ENCODE results near the gene CCDC86.
"Not testable (repeated sequence)": the region's sequence is repeated elsewhere in the genome, so short reads cannot be mapped to it uniquely, and the experiment has no call there.

CCDC86 gene, protein sequence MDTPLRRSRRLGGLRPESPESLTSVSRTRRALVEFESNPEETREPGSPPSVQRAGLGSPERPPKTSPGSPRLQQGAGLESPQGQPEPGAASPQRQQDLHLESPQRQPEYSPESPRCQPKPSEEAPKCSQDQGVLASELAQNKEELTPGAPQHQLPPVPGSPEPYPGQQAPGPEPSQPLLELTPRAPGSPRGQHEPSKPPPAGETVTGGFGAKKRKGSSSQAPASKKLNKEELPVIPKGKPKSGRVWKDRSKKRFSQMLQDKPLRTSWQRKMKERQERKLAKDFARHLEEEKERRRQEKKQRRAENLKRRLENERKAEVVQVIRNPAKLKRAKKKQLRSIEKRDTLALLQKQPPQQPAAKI

DNA sequence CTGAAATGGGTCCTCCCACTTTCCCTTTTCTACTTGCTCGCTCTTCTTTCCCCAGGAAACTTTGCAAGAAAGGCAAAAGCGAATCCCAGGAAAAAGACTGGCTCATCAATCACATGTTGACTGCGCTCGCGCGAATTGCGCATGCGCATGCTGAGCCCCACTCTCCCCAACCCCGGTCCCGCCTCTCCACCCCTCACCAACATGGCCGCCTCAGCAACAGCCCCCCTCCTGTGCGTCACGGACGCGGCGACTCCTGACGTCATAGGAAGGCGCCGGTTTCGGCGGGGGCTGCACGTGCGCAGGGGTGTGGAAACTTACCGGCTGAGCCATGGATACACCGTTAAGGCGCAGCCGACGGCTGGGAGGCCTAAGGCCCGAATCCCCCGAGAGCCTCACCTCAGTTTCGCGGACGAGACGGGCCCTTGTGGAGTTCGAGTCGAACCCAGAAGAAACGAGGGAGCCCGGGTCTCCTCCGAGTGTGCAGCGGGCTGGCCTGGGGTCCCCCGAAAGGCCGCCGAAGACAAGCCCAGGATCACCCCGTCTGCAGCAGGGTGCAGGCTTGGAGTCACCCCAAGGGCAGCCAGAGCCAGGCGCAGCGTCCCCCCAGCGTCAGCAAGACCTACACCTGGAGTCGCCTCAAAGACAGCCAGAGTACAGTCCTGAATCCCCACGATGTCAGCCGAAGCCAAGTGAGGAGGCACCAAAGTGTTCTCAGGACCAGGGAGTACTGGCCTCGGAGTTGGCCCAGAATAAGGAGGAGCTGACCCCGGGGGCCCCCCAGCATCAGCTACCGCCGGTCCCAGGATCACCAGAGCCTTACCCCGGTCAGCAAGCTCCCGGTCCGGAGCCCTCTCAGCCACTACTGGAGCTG is at the start of gene CCDC86:
CCDC86 (plus strand) TSS at position 317 of the 871 bp plus-strand sequence; CDS start at position 329, 12 bp downstream.
- DNase-seq (ENCODE audit: low read depth in 2 of 2): peak; percentile 97 to 98

DNA sequence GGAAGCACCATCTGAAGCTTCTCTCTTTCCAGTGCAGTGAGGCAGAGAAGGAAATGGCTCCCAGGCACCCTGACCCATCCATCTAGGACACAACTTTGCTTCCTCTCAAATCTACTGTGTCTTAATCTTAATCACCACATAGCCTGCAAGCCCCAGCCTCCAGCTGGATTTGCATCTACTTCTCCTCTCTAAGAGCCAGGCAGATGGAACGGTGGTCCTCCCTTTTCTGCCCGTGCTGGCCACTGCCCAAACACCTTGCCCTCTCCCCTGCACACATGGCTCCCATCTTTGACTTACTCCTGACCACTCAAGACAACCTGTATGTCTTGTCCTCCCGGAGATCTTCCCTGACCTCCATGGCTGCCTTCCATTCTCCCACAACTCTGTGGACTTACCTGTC is 49.4 kb upstream of the CCDC86 start:
- no peak for DNase-seq (ENCODE audit: low read depth in 2 of 2)

DNA sequence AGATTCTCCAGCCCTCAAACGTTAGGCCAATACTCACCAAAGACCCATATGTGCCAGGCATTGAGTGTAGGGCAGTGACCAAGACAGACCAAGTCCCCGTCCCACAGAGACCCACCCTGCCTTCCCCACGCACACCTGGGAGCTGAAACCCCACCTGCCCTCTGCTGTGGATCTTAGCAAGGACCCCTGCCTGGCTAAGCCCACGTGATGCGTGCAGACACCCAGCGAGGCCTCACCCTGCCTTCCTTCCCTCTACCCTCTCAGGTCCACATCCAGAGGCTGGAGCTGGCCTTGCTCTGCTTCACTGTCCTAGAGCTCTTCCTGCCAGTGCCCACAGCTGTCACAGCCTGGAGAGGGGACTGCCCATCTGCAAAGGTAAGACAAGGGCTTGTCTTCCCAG is 46.6 kb upstream of the CCDC86 start:
- no peak for DNase-seq (ENCODE audit: low read depth in 2 of 2)

- no peak for DNase-seq (ENCODE audit: low read depth in 2 of 2)
These were observed 43.9 kb upstream of the CCDC86 start for GRCh38 chr11:60797846-60798630.

DNA sequence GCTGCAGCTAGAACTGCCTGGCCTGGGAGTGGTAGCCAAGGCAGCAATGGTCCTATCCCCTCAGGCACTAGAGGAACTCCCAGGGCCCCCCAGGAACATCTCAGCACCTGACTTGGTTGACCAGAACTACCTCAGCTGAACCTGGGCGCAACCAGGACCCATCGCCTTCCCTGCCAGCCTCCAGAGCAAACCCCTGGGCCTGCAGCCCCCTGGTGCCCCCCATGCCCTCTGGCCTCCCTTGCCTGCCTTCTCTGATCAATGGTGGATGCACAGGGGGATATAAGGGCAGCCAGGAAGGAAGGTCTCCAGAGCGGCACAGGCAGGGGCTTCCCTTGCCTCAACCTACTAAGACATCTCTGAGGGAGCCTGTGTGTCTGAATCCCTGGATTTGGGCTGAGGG is 43.3 kb upstream of the CCDC86 start:
- DNase-seq (ENCODE audit: low read depth in 2 of 2): no peak

- no peak for DNase-seq (ENCODE audit: low read depth in 2 of 2)
These were observed 40.7 kb upstream of the CCDC86 start for GRCh38 chr11:60801194-60801593.

GRCh38 chr11:60803273-60803936 is 38.5 kb upstream of the CCDC86 start:
- DNase-seq (ENCODE audit: low read depth in 2 of 2): no peak

DNA sequence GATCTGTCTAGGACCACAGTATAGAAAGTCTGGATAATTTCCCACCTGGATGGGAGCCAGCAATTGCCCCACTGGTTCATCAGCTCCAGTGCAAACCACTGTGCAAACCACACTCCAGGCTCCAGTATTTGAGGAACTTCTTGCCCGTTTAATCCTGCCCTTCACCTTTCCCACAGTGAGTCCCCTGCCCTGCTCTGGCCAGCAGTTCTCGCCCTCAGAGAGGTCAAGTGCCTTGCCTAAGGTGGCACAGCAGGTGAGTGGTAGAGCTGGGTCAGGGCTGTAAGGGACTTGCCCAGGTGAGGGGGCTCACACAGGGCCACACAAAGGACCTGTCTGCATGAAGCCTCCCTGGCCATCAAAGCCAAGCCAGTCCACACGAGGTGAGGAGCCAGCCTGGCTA is 32.7 kb upstream of the CCDC86 start:
- DNase-seq (ENCODE audit: low read depth in 2 of 2): no peak

DNA sequence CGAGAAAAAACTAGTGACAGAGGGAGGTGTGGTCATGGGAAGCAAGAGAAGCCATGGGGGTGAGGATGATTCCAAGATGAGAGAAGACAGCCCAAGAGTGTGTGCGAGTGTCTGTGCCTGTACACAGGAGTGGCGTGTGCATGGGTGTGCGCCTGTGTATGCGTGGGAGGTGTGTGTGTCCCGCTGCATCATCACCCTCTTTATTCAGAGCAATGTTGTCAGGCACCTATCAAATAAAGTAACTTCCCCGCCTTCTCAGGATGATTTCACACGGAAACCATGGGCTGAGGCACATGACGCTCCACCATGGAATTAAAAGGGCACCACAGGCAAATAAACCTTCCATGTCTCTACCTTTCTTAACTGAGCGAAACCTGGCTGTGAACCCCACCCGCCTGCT is 32.2 kb upstream of the CCDC86 start:
- no peak for DNase-seq (ENCODE audit: low read depth in 2 of 2)

GRCh38 chr11:60810151-60810550 is 31.8 kb upstream of the CCDC86 start:
- DNase-seq (ENCODE audit: low read depth in 2 of 2): no peak

DNA sequence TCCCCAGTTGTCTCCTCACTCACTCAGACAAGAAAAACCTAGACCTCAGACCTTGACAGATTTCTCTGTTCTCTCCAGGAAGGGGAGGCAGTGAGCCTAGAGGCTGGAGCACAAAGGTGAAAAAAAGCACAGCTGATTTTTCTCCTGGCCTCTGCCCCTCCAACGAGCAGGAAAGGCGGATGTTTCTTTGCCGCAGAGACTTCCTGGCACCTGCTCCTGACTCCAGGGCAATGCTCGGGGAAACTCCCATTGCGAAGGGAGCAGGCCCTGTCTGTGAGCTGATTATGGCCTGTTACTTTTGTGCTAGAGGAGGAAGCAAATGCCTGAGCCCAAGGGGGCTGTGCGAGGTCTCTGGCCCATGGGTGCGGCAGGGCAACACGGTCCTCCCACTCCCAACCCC is 31.3 kb upstream of the CCDC86 start:
- DNase-seq (ENCODE audit: low read depth in 2 of 2): no peak

- no peak for DNase-seq (ENCODE audit: low read depth in 2 of 2)
These were observed 28.6 kb upstream of the CCDC86 start for GRCh38 chr11:60813324-60813723.

DNA sequence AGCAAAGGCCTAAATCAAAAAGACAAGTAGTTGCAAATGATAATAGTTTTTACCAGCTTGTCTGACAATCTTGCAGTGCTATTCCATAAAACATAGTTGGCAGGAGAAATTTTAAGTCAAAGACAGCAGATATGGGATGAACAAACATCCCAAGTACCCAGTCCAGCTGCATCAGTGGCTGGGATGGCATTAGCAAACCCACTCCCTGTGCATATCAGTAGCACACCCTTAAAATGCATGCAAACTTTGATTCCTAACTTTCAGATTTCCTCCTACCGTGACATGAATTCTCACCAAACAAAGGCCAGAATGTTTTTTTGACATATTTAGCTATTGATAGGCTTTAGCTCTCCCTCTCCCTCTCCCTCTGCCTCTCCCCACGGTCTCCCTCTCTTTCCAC is 27.8 kb upstream of the CCDC86 start:
- DNase-seq (ENCODE audit: low read depth in 2 of 2): no peak

- DNase-seq (ENCODE audit: low read depth in 2 of 2): no peak
These were observed 25.2 kb upstream of the CCDC86 start for GRCh38 chr11:60816590-60817157.

- no peak for DNase-seq (ENCODE audit: low read depth in 2 of 2)
These were observed 23.9 kb upstream of the CCDC86 start for GRCh38 chr11:60818057-60818456.

GRCh38 chr11:60821827-60822599 is 19.9 kb upstream of the CCDC86 start:
- DNase-seq (ENCODE audit: low read depth in 2 of 2): no peak

DNA sequence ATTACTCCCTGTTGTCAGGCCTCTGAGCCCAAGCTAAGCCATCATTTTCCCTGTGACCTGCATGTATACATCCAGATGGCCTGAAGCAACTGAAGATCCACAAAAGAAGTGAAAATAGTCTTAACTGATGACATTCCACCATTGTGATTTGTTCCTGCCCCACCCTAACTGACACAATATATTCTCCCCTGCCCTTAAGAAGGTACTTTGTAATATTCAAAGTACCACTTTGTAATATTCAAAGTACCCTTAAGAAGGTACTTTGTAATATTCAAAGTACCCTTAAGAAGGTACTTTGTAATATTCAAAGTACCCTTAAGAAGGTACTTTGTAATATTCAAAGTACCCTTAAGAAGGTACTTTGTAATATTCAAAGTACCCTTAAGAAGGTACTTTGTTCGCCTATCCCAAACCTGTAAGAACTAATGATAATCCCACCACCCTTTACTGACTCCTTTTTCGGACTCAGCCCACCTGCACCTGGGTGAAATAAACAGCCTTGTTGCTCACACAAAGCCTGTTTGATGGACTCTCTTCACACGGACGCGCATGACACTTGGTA is 18.1 kb upstream of the CCDC86 start:
- DNase-seq (ENCODE audit: low read depth in 2 of 2): not testable (repeated sequence)

DNA sequence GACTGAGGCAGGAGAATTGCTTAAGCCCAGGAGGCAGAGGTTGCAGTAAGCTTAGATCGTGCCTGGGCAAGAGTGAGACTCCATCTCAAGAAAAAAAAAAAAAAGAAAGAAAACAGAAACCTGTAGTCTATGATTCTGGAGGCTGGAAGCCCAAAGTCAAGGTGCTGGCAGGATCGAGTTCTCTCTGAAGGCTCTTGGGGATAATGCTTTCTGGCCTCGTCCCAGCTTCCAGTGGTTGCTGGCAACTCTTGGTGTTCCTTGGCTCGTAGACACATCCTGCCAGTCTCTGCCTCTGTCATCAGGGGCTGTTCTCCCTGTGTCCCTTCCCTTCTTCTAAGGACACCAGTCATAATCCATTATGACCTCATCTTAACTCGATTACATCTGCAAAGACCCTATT is 16.8 kb upstream of the CCDC86 start:
- no peak for DNase-seq (ENCODE audit: low read depth in 2 of 2)

GRCh38 chr11:60825790-60826189 is 16.1 kb upstream of the CCDC86 start:
- DNase-seq (ENCODE audit: low read depth in 2 of 2): no peak

DNA sequence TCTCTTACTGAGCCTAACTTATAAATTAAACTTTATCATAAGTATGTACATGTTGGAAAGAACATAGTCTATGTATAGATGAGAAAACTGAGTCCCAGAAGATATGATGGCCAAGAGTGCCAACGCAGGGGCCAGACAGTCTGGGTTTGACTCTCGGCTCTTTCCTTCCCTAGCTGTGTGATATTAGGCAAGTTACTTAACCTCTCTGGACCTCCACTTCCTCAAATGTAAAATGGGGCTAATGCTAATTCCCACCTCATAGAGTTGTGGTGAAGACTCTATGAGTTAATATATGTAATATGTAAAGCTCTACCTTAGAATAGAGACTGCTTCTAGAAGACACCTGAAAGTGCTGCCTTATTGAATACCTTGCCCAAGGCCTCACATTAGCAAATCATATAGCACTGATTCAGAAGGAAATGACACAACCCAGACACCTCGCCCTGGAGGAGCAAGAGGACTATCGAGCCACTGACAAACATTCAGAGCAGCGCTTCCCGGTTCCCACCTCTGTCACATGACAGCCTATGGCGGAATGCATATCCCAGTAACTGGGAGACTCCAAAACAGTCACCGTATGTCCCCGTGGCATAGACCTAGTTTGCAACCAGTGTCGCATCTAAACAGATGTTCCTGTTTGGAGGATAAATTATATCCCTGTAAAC is 11.3 kb upstream of the CCDC86 start:
- no peak for DNase-seq (ENCODE audit: low read depth in 2 of 2)
